Prostate gland (tissue), 2 donors: ENCODE results near the gene ZSWIM5. TPM values are rescaled to one million over a fixed set of nuclear protein-coding genes. Genes with fewer than 3 reads are reported as not detected.

ENCODE experiments used
- DNase-seq: peaks from one replicate; pipeline ENCODE4 v3.0.0-alpha.2; 2019; ENCODE audit warnings: low spot score
- H3K27ac ChIP-seq, 2 donors: fragments of 200-600 bp; sonication (generic); 2 replicates each; pipeline ENCODE4 v1.5.1; 2017 to 2019
- H3K27me3 ChIP-seq: fragments of 200-600 bp; sonication (generic); replicated peaks from 2 replicates; pipeline ENCODE4 v1.5.1; 2019; ENCODE audit not compliant: insufficient read depth
- H3K36me3 ChIP-seq, 2 donors: fragments of 200-600 bp; sonication (generic); 1 replicate in 1 of 2; 2 replicates in 1 of 2; pipeline versions ENCODE4 v1.5.1 to v1.8.1; 2017 to 2019
- H3K4me1 ChIP-seq: fragments of 200-600 bp; sonication (generic); replicated peaks from 2 replicates; pipeline ENCODE4 v1.5.1; 2019
- H3K4me3 ChIP-seq, 2 donors: fragments of 200-600 bp; sonication (generic); 2 replicates each; pipeline ENCODE4 v1.5.1; 2017 to 2019
- H3K9me3 ChIP-seq: fragments of 200-600 bp; sonication (generic); 2 replicates; pipeline ENCODE4 v1.5.1; 2017
- CTCF ChIP-seq, 4 experiments: fragments of 200-600 bp in 2 of 4; fragments of 450-650 bp in 2 of 4; sonication (generic) in 2 of 4; IDR thresholded peaks; 1 replicate in 3 of 4; 2 replicates in 1 of 4; pipeline ENCODE4 v1.5.1; 2016 to 2019; ENCODE audit warnings: antibody characterized with exemption in 4 of 4, mild to moderate bottlenecking in 2 of 4, moderate library complexity in 2 of 4
- POLR2A ChIP-seq: fragments of 450-650 bp; IDR thresholded peaks from one replicate; pipeline ENCODE4 v1.6.1; 2016; ENCODE audit warnings: antibody characterized with exemption, mild to moderate bottlenecking
- POLR2AphosphoS5 ChIP-seq: sonication (generic); formaldehyde crosslinking; IDR thresholded peaks from one replicate; pipeline ENCODE4 v1.6.1; 2017; ENCODE audit warnings: antibody characterized with exemption
- WGBS: methylation state at CpG from one replicate; pipeline ENCODE4 v1.1.5; 2018; 5-methylcytosine and 5-hydroxymethylcytosine counted together
- intact Hi-C: fragments of 100-400 bp; cut with DNase I; formaldehyde crosslinking; loops from one replicate; pipeline ENCODE4 v1.14.2; 2022
- total RNA-seq, 2 donors: library from RNA; depleted of rRNA; stranded (reverse); fragments of >200 nt; gene quantifications; one replicate each; pipeline ENCODE4 v1.1.0, GENCODE V29; 2016

ZSWIM5 gene
- total RNA-seq, 2 donors from 2014 or later = 7.2 to 18.6 TPM

DNA sequence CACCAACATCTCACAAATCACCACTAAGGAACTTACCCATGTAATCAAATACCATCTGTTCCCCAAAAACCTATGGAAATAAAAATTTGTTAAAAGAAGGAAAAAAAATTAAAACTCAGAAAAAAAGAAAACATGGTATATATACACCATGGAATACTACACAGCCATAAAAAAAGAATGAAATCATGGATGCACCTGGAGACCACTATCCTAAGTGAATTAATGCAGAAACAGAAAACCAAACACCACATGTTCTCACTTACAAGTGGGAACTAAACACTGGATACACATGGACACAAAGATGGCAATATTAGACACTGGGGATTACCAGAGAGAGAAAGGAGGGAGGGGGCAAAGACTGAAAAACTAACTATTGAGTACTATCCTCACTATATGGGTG, 50.4 kb downstream of the ZSWIM5 start:
- no peak overlapping the region for H3K4me3 ChIP-seq
- no peak for DNase-seq
- H3K27me3 ChIP-seq = no peaks in the 10 kb centered on the region

GRCh38 chr1:45155423-45155822, 51.0 kb downstream of the ZSWIM5 start:
- intact Hi-C loops = no loop called here
- H3K36me3 ChIP-seq = no peaks in the 10 kb centered on the region
- WGBS = 74% methylated on average over 7 of the region's 7 CpGs

More for the DNA sequence above, 50.4 kb downstream of the ZSWIM5 start:
- H3K4me1 ChIP-seq = no peaks in the 10 kb centered on the region
- no peaks in the 10 kb centered on the region for H3K9me3 ChIP-seq
- TF ChIP-seq POLR2A (no peak), POLR2AphosphoS5 (no peak), CTCF (IDR thresholded peaks at IDR 0.05) (no peak)
- intact Hi-C loops = no loop called here
- no peaks in the 10 kb centered on the region for H3K36me3 ChIP-seq
- H3K27ac ChIP-seq = no peak overlapping the region

GRCh38 chr1:45152126-45152525, 54.3 kb downstream of the ZSWIM5 start:
- intact Hi-C loops = no loop called here
- TF ChIP-seq CTCF (IDR thresholded peaks at IDR 0.05) (no peak), POLR2A (no peak), POLR2AphosphoS5 (no peak)
- Histone ChIP-seq H3K36me3 (no peaks in the 10 kb centered on the region), H3K27ac (no peak overlapping the region), H3K27me3 (no peaks in the 10 kb centered on the region), H3K9me3 (no peaks in the 10 kb centered on the region), H3K4me3 (no peak overlapping the region), H3K4me1 (no peaks in the 10 kb centered on the region)
- DNase-seq = no peak
- WGBS = 47% methylated on average over 3 of the region's 3 CpGs

More at GRCh38 chr1:45155423-45155822, 51.0 kb downstream of the ZSWIM5 start:
- Histone ChIP-seq H3K27ac (no peak overlapping the region), H3K4me1 (no peaks in the 10 kb centered on the region), H3K27me3 (no peaks in the 10 kb centered on the region), H3K9me3 (no peaks in the 10 kb centered on the region), H3K4me3 (no peak overlapping the region)
- TF ChIP-seq POLR2AphosphoS5 (no peak), CTCF (IDR thresholded peaks at IDR 0.05) (no peak), POLR2A (no peak)
- DNase-seq = no peak

- Histone ChIP-seq H3K27me3 (no peaks in the 10 kb centered on the region), H3K36me3 (no peaks in the 10 kb centered on the region), H3K27ac (no peak overlapping the region), H3K4me3 (no peak overlapping the region), H3K9me3 (no peaks in the 10 kb centered on the region), H3K4me1 (no peaks in the 10 kb centered on the region)
- intact Hi-C loops = no loop called here
- 91% methylated on average over 1 of the region's 1 CpG for WGBS
- TF ChIP-seq POLR2A (no peak), CTCF (IDR thresholded peaks at IDR 0.05) (no peak), POLR2AphosphoS5 (no peak)
- DNase-seq = no peak
These were observed 58.1 kb downstream of the ZSWIM5 start for GRCh38 chr1:45148209-45148825.

GRCh38 chr1:45146833-45147232, 59.6 kb downstream of the ZSWIM5 start:
- no peaks in the 10 kb centered on the region for H3K36me3 ChIP-seq
- no peak overlapping the region for H3K4me3 ChIP-seq
- intact Hi-C loops = no loop called here
- WGBS = 97% methylated on average over 2 of the region's 2 CpGs
- TF ChIP-seq POLR2AphosphoS5 (no peak), POLR2A (no peak), CTCF (IDR thresholded peaks at IDR 0.05) (no peak)
- no peaks in the 10 kb centered on the region for H3K4me1 ChIP-seq
- no peak overlapping the region for H3K27ac ChIP-seq
- no peaks in the 10 kb centered on the region for H3K27me3 ChIP-seq
- no peak for DNase-seq
- H3K9me3 ChIP-seq = no peaks in the 10 kb centered on the region
